ENCODE results near the gene LAMP5. TPM values are rescaled to one million over a fixed set of nuclear protein-coding genes. Genes with fewer than 3 reads are reported as not detected.

The LAMP5 gene
- total RNA-seq, 4 donors from 2014 or later: not detected

GRCh38 chr20:9515741-9516233, 1.4 kb downstream of the LAMP5 start:
- intact Hi-C loops (cut with DNase I): no loop called here
- H3K36me3 ChIP-seq: no peaks in the 10 kb centered on the region
- peak overlapping the region in 2 of 4 donors; percentile 19 to 46 for H3K4me3 ChIP-seq
- peaks cover 0 to 88% (median 2%) of the 10 kb centered on the region in 4 donors for H3K27me3 ChIP-seq
- peaks cover 0 to 27% (median 17%) of the 10 kb centered on the region in 3 donors for H3K4me1 ChIP-seq
- 2 to 14% methylated on average over 8 to 10 of the region's 38 CpGs for WGBS, 2 donors
- no peaks in the 10 kb centered on the region for H3K9me3 ChIP-seq
- no peak for DNase-seq
- no peak for TF ChIP-seq POLR2A (IDR thresholded peaks at IDR 0.05)
- TF ChIP-seq CTCF (IDR thresholded peaks at IDR 0.05): no peak
- H3K27ac ChIP-seq: no peak overlapping the region

- DNase-seq: no peak
- WGBS, 2 donors: 24 to 38% methylated on average over 12 to 21 of the region's 28 CpGs
- peaks cover 0 to 86% (median 2%) of the 10 kb centered on the region in 4 donors for H3K27me3 ChIP-seq
Observed at GRCh38 chr20:9516234-9516871, 2.0 kb downstream of the LAMP5 start.

GRCh38 chr20:9517297-9518162, 3.1 kb downstream of the LAMP5 start:
- Histone ChIP-seq H3K27ac (no peak overlapping the region), H3K9me3 (no peaks in the 10 kb centered on the region), H3K27me3 (peaks cover 0 to 78% (median 2%) of the 10 kb centered on the region in 4 donors), H3K4me3 (no peak overlapping the region), H3K36me3 (no peaks in the 10 kb centered on the region), H3K4me1 (peaks cover 0 to 27% (median 17%) of the 10 kb centered on the region in 3 donors)
- DNase-seq: no peak
- TF ChIP-seq CTCF (IDR thresholded peaks at IDR 0.05): no peak
- TF ChIP-seq POLR2A (IDR thresholded peaks at IDR 0.05): no peak
- WGBS, 2 donors: 68 to 72% methylated on average over 8 of the region's 8 CpGs
- intact Hi-C loops (cut with DNase I): no loop called here

More at GRCh38 chr20:9516234-9516871, 2.0 kb downstream of the LAMP5 start:
- H3K4me1 ChIP-seq: peaks cover 0 to 27% (median 17%) of the 10 kb centered on the region in 3 donors
- no peaks in the 10 kb centered on the region for H3K36me3 ChIP-seq
- H3K9me3 ChIP-seq: no peaks in the 10 kb centered on the region
- TF ChIP-seq POLR2A (IDR thresholded peaks at IDR 0.05): no peak
- TF ChIP-seq CTCF (IDR thresholded peaks at IDR 0.05): no peak
- H3K27ac ChIP-seq: no peak overlapping the region
- intact Hi-C loops (cut with DNase I): no loop called here
- H3K4me3 ChIP-seq: peak overlapping the region in 2 of 4 donors; percentile 19 to 46

GRCh38 chr20:9518576-9519175, 4.3 kb downstream of the LAMP5 start:
- DNase-seq: no peak
- Histone ChIP-seq H3K27ac (no peak overlapping the region), H3K4me1 (peaks cover 0 to 27% (median 17%) of the 10 kb centered on the region in 3 donors), H3K9me3 (no peaks in the 10 kb centered on the region), H3K4me3 (no peak overlapping the region), H3K27me3 (peaks cover 0 to 66% (median 2%) of the 10 kb centered on the region in 4 donors), H3K36me3 (no peaks in the 10 kb centered on the region)
- TF ChIP-seq CTCF (IDR thresholded peaks at IDR 0.05): no peak
- TF ChIP-seq POLR2A (IDR thresholded peaks at IDR 0.05): no peak
- intact Hi-C loops (cut with DNase I): no loop called here
- 51 to 57% methylated on average over 8 of the region's 8 CpGs for WGBS, 2 donors

Data from esophagus squamous epithelium (tissue), 5 donors.